ENCODE results near the gene SH2D1A.

The SH2D1A gene

DNA sequence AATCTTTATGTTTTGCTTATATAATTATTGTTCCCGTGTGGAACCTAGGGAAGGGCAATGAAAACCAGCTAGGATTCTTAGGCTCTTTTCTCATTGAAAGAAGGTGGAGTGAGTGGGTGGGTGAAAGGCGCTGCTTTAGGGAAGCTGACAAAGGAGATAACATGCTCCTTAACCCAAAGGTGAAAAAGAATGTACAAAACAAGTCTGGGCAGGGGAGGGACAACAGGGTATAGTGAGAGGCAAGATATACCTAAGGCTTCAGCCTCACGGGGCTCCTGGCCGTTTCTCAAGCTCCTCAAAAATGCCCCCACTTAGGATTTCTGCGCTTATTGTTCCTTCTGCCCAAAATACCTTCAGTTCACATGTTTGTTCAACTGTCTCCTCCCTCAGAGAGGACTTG lies 1.8 kb downstream of the SH2D1A start:
- in situ Hi-C loops (cut with MboI; ENCODE audit: low pct_unique_long_range_greater_than_20kb, low sequenced_read_pairs, unreplicated experiment) = no loop called here
- DNase-seq (ENCODE audit: low spot score) = no peak
- TF ChIP-seq, protein P1, sequence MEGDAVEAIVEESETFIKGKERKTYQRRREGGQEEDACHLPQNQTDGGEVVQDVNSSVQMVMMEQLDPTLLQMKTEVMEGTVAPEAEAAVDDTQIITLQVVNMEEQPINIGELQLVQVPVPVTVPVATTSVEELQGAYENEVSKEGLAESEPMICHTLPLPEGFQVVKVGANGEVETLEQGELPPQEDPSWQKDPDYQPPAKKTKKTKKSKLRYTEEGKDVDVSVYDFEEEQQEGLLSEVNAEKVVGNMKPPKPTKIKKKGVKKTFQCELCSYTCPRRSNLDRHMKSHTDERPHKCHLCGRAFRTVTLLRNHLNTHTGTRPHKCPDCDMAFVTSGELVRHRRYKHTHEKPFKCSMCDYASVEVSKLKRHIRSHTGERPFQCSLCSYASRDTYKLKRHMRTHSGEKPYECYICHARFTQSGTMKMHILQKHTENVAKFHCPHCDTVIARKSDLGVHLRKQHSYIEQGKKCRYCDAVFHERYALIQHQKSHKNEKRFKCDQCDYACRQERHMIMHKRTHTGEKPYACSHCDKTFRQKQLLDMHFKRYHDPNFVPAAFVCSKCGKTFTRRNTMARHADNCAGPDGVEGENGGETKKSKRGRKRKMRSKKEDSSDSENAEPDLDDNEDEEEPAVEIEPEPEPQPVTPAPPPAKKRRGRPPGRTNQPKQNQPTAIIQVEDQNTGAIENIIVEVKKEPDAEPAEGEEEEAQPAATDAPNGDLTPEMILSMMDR (IDR thresholded peaks at IDR 0.05; ENCODE audit: extremely low read depth, insufficient read depth, missing control alignments) = no peak

DNA sequence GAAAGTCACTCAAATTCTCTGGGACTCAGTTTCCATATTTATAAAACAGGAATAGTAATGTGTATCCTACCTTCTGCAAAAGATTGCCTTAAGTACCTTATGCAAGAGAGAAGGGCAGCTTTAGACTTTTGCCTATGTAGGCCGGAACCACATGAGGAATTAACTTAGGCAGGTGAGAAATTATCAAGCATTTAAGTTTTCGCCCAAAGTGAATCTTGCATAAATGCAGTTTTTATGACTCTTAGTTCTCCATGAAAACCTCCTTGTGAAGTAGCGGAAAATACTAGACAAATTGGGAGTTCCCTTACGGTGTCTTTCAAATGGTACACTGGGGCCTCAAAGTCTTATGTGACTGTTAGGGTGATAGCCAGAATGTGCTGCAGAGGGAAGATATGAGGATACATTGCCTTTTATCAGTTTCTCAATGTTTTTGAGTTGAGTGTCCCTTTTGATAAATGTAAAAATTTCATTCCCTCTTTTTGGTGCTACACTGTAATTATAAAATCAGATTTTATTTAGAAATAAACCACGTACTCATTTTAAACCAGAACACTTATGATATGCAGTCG lies 2.6 kb downstream of the SH2D1A start:
- no peak for DNase-seq (ENCODE audit: low spot score)
- in situ Hi-C loops (cut with MboI; ENCODE audit: low pct_unique_long_range_greater_than_20kb, low sequenced_read_pairs, unreplicated experiment) = no loop called here
- TF ChIP-seq, protein P1 (IDR thresholded peaks at IDR 0.05; ENCODE audit: extremely low read depth, insufficient read depth, missing control alignments) = no peak

DNA sequence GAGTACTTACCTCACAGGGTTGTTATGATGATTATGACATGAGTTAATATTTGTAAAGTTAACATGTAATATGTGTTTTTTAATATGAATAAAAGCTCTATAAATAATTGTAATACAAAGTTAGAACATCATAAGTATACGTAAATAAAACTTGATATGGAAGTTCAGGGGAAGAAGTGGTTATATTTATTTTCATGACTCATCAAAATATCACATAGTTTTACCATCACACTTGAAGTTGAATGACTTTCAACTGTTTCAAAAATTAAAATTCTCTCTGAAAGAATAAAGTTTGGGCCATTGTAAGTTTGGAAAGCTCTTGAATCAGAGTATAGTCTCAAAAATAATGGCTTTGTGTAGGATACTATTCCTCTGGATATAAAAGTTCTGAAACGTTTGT lies 8.3 kb downstream of the SH2D1A start:
- in situ Hi-C loops (cut with MboI; ENCODE audit: low pct_unique_long_range_greater_than_20kb, low sequenced_read_pairs, unreplicated experiment) = no loop called here
- DNase-seq (ENCODE audit: low spot score) = no peak
- TF ChIP-seq, protein P1 (IDR thresholded peaks at IDR 0.05; ENCODE audit: extremely low read depth, insufficient read depth, missing control alignments) = no peak

DNA sequence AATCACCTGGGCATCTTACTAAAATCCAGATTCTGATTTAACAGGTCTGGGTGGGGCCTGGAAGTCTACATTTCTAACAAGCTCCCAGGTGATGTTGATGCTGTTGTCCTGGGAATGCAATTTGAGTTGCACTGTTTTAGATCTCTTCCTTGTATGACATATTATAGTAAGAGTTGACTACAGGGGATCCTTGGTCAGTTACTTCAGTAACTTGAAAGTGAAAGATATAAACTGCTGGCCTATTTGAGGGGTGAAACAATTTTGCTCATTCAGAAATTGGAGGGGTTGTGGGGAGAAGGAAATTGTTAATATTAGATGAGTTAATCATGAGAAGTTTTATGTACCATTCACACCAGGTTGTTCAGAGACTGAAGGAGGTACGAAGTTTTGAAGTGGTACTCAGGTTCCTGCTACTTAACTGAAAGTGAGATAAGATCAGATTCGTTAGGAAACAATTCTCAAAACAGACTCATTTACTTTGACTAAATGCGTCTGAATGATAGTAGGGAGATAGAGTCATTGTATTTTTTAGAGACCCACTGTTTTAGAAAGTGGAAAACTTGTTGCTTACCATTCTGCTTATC lies 12.5 kb downstream of the SH2D1A start:
- no peak for DNase-seq (ENCODE audit: low spot score)
- TF ChIP-seq, protein P1 (IDR thresholded peaks at IDR 0.05; ENCODE audit: extremely low read depth, insufficient read depth, missing control alignments) = no peak
- in situ Hi-C loops (cut with MboI; ENCODE audit: low pct_unique_long_range_greater_than_20kb, low sequenced_read_pairs, unreplicated experiment) = no loop called here

DNA sequence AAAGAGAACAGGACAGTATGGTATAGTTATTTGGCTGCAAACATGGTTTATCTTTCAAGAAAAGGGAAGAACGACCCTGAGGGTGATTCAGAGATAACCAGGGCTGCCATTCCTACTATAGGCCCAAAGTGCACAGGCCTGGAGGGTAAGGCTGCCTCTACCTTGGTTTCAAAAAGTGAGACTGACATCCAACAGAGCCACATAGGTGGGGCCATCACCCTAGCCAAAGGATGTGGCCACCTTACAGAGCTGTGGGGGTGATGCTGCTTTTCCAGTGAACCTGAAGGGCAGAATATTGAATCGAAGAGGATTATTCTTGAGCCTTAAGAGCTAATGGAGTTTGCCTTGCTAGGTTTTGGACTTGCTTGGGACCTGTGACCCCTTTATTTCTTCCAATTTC lies 15.7 kb downstream of the SH2D1A start:
- in situ Hi-C loops (cut with MboI; ENCODE audit: low pct_unique_long_range_greater_than_20kb, low sequenced_read_pairs, unreplicated experiment) = no loop called here
- TF ChIP-seq, protein P1 (IDR thresholded peaks at IDR 0.05; ENCODE audit: extremely low read depth, insufficient read depth, missing control alignments) = no peak
- no peak for DNase-seq (ENCODE audit: low spot score)

DNA sequence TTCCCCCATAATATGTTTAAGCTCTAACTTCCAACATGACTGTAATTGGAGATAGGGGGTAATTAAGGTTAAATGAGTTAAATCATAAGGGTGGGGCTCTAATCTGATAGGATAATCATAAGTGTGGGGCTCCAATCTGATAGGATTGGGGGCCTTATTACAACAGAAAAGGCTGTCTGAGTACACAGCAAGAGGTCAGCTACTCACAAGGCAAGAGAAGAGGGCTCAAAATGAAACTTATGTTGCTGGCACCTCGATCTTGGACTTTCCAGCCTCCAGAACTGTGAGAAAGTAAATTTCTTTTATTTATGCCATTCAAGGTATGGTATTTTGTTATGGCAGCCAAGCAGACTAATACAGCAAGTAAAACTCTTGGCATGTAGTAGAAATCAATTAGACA lies 16.4 kb downstream of the SH2D1A start:
- in situ Hi-C loops (cut with MboI; ENCODE audit: low pct_unique_long_range_greater_than_20kb, low sequenced_read_pairs, unreplicated experiment) = no loop called here
- DNase-seq (ENCODE audit: low spot score) = no peak
- TF ChIP-seq, protein P1 (IDR thresholded peaks at IDR 0.05; ENCODE audit: extremely low read depth, insufficient read depth, missing control alignments) = no peak
